ENCODE measurements around the gene SRRM5.
A peak's percentile ranks its signal among the peaks of the same experiment; 100 is the strongest.

SRRM5 gene

GRCh38 chr19:43591904-43592772 lies 19.8 kb upstream of the SRRM5 start:
- no peak for DNase-seq

- DNase-seq: no peak
These were observed 19.0 kb upstream of the SRRM5 start for GRCh38 chr19:43592800-43593350.

GRCh38 chr19:43594081-43594697 lies 17.7 kb upstream of the SRRM5 start:
- DNase-seq: no peak

GRCh38 chr19:43594710-43595604 lies 16.9 kb upstream of the SRRM5 start:
- peak in 29 of 58 donors; percentile 9 to 48 (median 31) for DNase-seq

- DNase-seq: peak in 3 of 58 donors; percentile 39 to 61 (median 48)
These were observed 16.3 kb upstream of the SRRM5 start for GRCh38 chr19:43595605-43595998.

- DNase-seq: peak; percentile 96 to 100 (median 99)
These were observed 15.7 kb upstream of the SRRM5 start, which contains the start of the genes IRGQ and ZNF576 for GRCh38 chr19:43595999-43596841. Gene IRGQ, minus strand, starts transcription at chr19:43596134. Its CDS starts 796 bp downstream, at chr19:43595338. Gene ZNF576, plus strand, starts transcription at chr19:43596595. Its CDS starts 514 bp downstream, at chr19:43597109.

- no peak for DNase-seq
These were observed 14.9 kb upstream of the SRRM5 start for GRCh38 chr19:43596842-43597461.

- no peak for DNase-seq
These were observed 14.0 kb upstream of the SRRM5 start for GRCh38 chr19:43597876-43598275.

- no peak for DNase-seq
These were observed 13.2 kb upstream of the SRRM5 start for GRCh38 chr19:43598445-43599240.

- peak in 2 of 58 donors; percentile 3 to 7 for DNase-seq
These were observed 12.1 kb upstream of the SRRM5 start for GRCh38 chr19:43599635-43600295.

GRCh38 chr19:43600326-43600725 lies 11.6 kb upstream of the SRRM5 start:
- DNase-seq: peak in 4 of 58 donors; percentile 5 to 14 (median 9)

- DNase-seq: peak in 12 of 58 donors; percentile 7 to 41 (median 21)
These were observed 5.9 kb upstream of the SRRM5 start for GRCh38 chr19:43605875-43606568.

GRCh38 chr19:43606569-43607229 lies 5.2 kb upstream of the SRRM5 start:
- peak in 14 of 58 donors; percentile 4 to 75 (median 20) for DNase-seq

- DNase-seq: no peak
These were observed 4.4 kb upstream of the SRRM5 start for GRCh38 chr19:43607238-43608205.

GRCh38 chr19:43609872-43610271 lies 2.0 kb upstream of the SRRM5 start:
- DNase-seq: no peak

GRCh38 chr19:43610493-43610892 lies 1.4 kb upstream of the SRRM5 start:
- no peak for DNase-seq
